GM23248 (cell line): ENCODE results near the gene NOX4.
"Not testable (repeated sequence)": the region's sequence is repeated elsewhere in the genome, so short reads cannot be mapped to it uniquely, and the experiment has no call there.

Experiments used
- EZH2 ChIP-seq: fragments of 200-600 bp; sonication (generic); IDR thresholded peaks from 2 replicates; pipeline ENCODE4 v1.6.1; 2018; ENCODE audit warnings: antibody characterized with exemption, mild to moderate bottlenecking; ENCODE audit not compliant: insufficient read depth, poor library complexity, severe bottlenecking
- EZH2phosphoT487 ChIP-seq: fragments of 200-600 bp; sonication (generic); IDR thresholded peaks from 2 replicates; pipeline ENCODE4 v1.6.1; 2018; ENCODE audit warnings: antibody characterized with exemption, moderate library complexity, mild to moderate bottlenecking, low read depth; ENCODE audit not compliant: insufficient read depth

DNA sequence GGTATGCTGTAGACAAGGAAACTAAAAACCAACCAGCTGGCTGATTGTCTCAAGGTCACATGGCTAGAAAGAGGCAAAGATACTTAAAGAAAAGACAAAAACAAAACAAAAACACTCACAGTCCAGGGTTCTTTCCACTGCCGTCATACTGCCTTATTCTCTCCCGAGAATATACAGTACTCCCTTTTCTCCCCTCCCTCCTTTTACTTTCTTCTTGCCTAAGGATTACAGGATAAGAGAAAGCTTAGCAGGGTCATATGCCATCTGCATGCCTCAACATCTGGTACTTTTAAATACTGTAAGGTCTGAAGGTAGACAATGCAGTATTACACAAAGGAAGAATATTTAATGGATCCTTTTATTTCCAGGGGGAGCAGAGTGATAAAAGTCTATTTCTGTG, 126.3 kb downstream of the NOX4 start:
- TF ChIP-seq EZH2, EZH2phosphoT487: not testable (repeated sequence)
